HG03066 (cell line): ENCODE measurements around the gene JADE1.

ENCODE experiments used
- ATAC-seq: cut with Tn5 transposase; IDR thresholded peaks from one replicate; pipeline ENCODE4 v1.9.1; 2021; ENCODE audit warnings: low read depth; ENCODE audit not compliant: unreplicated experiment

Gene JADE1

GRCh38 chr4:128840711-128841318, 31.3 kb downstream of the JADE1 start:
- ATAC-seq: no peak

GRCh38 chr4:128841402-128841801, 31.9 kb downstream of the JADE1 start:
- ATAC-seq: no peak

GRCh38 chr4:128844931-128845330, 35.4 kb downstream of the JADE1 start:
- no peak for ATAC-seq

- ATAC-seq: no peak
Observed at GRCh38 chr4:128846063-128846462, 36.6 kb downstream of the JADE1 start.

- no peak for ATAC-seq
Observed at GRCh38 chr4:128847082-128847724, 37.7 kb downstream of the JADE1 start.

GRCh38 chr4:128848461-128848860, 39.0 kb downstream of the JADE1 start:
- no peak for ATAC-seq

GRCh38 chr4:128850252-128850651, 40.8 kb downstream of the JADE1 start:
- ATAC-seq: no peak

GRCh38 chr4:128853741-128854140, 44.2 kb downstream of the JADE1 start:
- ATAC-seq: no peak

GRCh38 chr4:128854433-128854832, 44.9 kb downstream of the JADE1 start:
- ATAC-seq: peak; percentile 85

- ATAC-seq: no peak
Observed at GRCh38 chr4:128855621-128856020, 46.1 kb downstream of the JADE1 start.

- no peak for ATAC-seq
Observed at GRCh38 chr4:128856246-128856645, 46.7 kb downstream of the JADE1 start.

- no peak for ATAC-seq
Observed at GRCh38 chr4:128858879-128859671, 49.6 kb downstream of the JADE1 start.

GRCh38 chr4:128859887-128860677, 50.6 kb downstream of the JADE1 start:
- no peak for ATAC-seq

GRCh38 chr4:128861856-128862518, 52.5 kb downstream of the JADE1 start:
- no peak for ATAC-seq

- ATAC-seq: peak; percentile 46
Observed at GRCh38 chr4:128862608-128863311, 53.3 kb downstream of the JADE1 start.

- peak; percentile 42 for ATAC-seq
Observed at GRCh38 chr4:128863312-128864075, 54.0 kb downstream of the JADE1 start.

GRCh38 chr4:128865132-128865531, 55.6 kb downstream of the JADE1 start:
- no peak for ATAC-seq

- no peak for ATAC-seq
Observed at GRCh38 chr4:128866269-128866668, 56.8 kb downstream of the JADE1 start.

- no peak for ATAC-seq
Observed at GRCh38 chr4:128866691-128867090, 57.2 kb downstream of the JADE1 start.
